ENCODE results near the gene TMEM200C. TPM values are rescaled to one million over a fixed set of nuclear protein-coding genes. Genes with fewer than 3 reads are reported as not detected.

The TMEM200C gene
- total and polyA plus RNA-seq, 9 of the 15 experiments (the other 6 are each of a cell fraction or from before 2014, with no cell fraction given) = 0.04 TPM; not detected in 8

- H3K9me1 ChIP-seq (ENCODE audit: control insufficient read depth, insufficient read depth, low read length) = no peaks in the 10 kb centered on the region
- no peak overlapping the region for H3K27ac ChIP-seq (ENCODE audit: extremely low read depth, low read depth, low read length)
- no peaks in the 10 kb centered on the region for H3K27me3 ChIP-seq (ENCODE audit: control insufficient read depth in 2 of 2, insufficient read depth in 2 of 2, low read length in 2 of 2)
- ATAC-seq (no peak), FAIRE-seq (no peak), DNase-seq (ENCODE audit: extremely low read depth in 1 of 4, low spot score in 3 of 4) (no peak)
- no peak overlapping the region for H3K4me3 ChIP-seq
- no peaks in the 10 kb centered on the region for H3K9me3 ChIP-seq (replicated peaks; ENCODE audit: control insufficient read depth, insufficient read depth, low read depth, low read length)
- no peaks in the 10 kb centered on the region for H3K4me1 ChIP-seq (replicated peaks in 1 of 2; ENCODE audit: control insufficient read depth in 2 of 2, insufficient read depth in 2 of 2, low read length in 2 of 2)
- intact Hi-C loops (cut with micrococcal nuclease) (loop anchor here (10.0 kb wide), 1 partner anchor 330 kb away; no protein-coding TSS in a partner anchor), in situ Hi-C loops (cut with MboI) (no loop called here)
- no peaks in the 10 kb centered on the region for H4K20me1 ChIP-seq (replicated peaks; ENCODE audit: control insufficient read depth, insufficient read depth, low read length)
- no peak overlapping the region for H2AFZ ChIP-seq (ENCODE audit: low read depth, low read length)
- no peak overlapping the region for H3K9ac ChIP-seq (ENCODE audit: insufficient read depth in 1 of 2, low read depth in 2 of 2, low read length in 2 of 2)
- CTCF ChIA-PET (ENCODE audit: low intra/inter-chr PET ratio) = no interaction called here
- no peak for TF ChIP-seq ZNF316 (IDR thresholded peaks at IDR 0.05)
- TF ChIP-seq ZNF507 (tag; conservative IDR thresholded peaks at IDR 0.05) = no peak
- TF ChIP-seq THAP12 (CRISPR knock-in tag; IDR thresholded peaks at IDR 0.05) = no peak
- no peak for TF ChIP-seq ZNF586 (CRISPR knock-in tag; conservative IDR thresholded peaks at IDR 0.05)
- TF ChIP-seq MECOM (CRISPR knock-in tag; IDR thresholded peaks at IDR 0.05) = no peak
- TF ChIP-seq TAF9B (IDR thresholded peaks at IDR 0.05; ENCODE audit: partially characterized antibody) = no peak
- TF ChIP-seq ZNF263 (CRISPR knock-in tag; IDR thresholded peaks at IDR 0.05; ENCODE audit: borderline replicate concordance) = no peak
- no peak for TF ChIP-seq TCF3 (CRISPR knock-in tag; IDR thresholded peaks at IDR 0.05)
- no peak for TF ChIP-seq ZKSCAN3 (CRISPR knock-in tag; IDR thresholded peaks at IDR 0.05)
- no peak for TF ChIP-seq AFF4 (CRISPR knock-in tag; IDR thresholded peaks at IDR 0.05)
- TF ChIP-seq E2F6 (IDR thresholded peaks at IDR 0.05; ENCODE audit: borderline replicate concordance in 1 of 2, extremely low read depth in 1 of 2, insufficient read depth in 1 of 2, insufficient read length in 1 of 2, low read depth in 1 of 2, low read length in 1 of 2, poor library complexity in 1 of 2, severe bottlenecking in 1 of 2) = no peak
- no peak for TF ChIP-seq ZNF311 (CRISPR knock-in tag; IDR thresholded peaks at IDR 0.05)
- TF ChIP-seq BRF2 (IDR thresholded peaks at IDR 0.05; ENCODE audit: borderline replicate concordance, insufficient read depth, insufficient read length) = no peak
- no peak for TF ChIP-seq ZBTB17 (CRISPR knock-in tag; IDR thresholded peaks at IDR 0.05)
- no peak for TF ChIP-seq POLR3A (IDR thresholded peaks at IDR 0.05; ENCODE audit: borderline replicate concordance, extremely low read depth, insufficient read depth, insufficient read length)
- WGBS (ENCODE audit: insufficient coverage, low coverage, missing lambda C conversion rate) = 5% methylated on average over 1 of the region's 1 CpG
- BruUV-seq (replicated peaks) = no TSS peak
- no peaks in the 10 kb centered on the region for H3K79me2 ChIP-seq (ENCODE audit: control insufficient read depth, insufficient read depth, low read length)
- POLR2A ChIA-PET = no interaction called here
- H3K4me2 ChIP-seq (ENCODE audit: insufficient read depth, low read length) = no peak overlapping the region
- H3K36me3 ChIP-seq (ENCODE audit: control insufficient read depth, insufficient read depth, low read length) = no peaks in the 10 kb centered on the region
Observed at GRCh38 chr18:5884375-5884774, 10.9 kb downstream of the TMEM200C start.
